Endodermal cell (in vitro differentiated cells): ENCODE measurements around the gene USP17L12. TPM values are rescaled to one million over a fixed set of nuclear protein-coding genes. Genes with fewer than 3 reads are reported as not detected.
"Not testable (repeated sequence)": the region's sequence is repeated elsewhere in the genome, so short reads cannot be mapped to it uniquely, and the experiment has no call there.

Source experiments
- DNase-seq: peaks from one replicate; pipeline ENCODE4 v3.0.0-alpha.2; 2017
- H3K27ac ChIP-seq: 2 replicates; pipeline ENCODE4 v1.5.1; 2013; ENCODE audit warnings: mild to moderate bottlenecking, low read depth, low read length, moderate library complexity
- H3K27me3 ChIP-seq: 2 replicates; pipeline ENCODE4 v1.6.1; 2013; ENCODE audit warnings: mild to moderate bottlenecking, low read length, moderate library complexity; ENCODE audit not compliant: insufficient read depth, control insufficient read depth, poor library complexity, severe bottlenecking
- H3K36me3 ChIP-seq: 2 replicates; pipeline ENCODE4 v1.7.0; 2013; ENCODE audit warnings: mild to moderate bottlenecking, low read length, moderate library complexity; ENCODE audit not compliant: control insufficient read depth, insufficient read depth
- H3K4me1 ChIP-seq: one replicate; pipeline ENCODE4 v1.7.0; 2013; ENCODE audit warnings: low read length; ENCODE audit not compliant: control insufficient read depth, insufficient read depth
- H3K4me3 ChIP-seq: 2 replicates; pipeline ENCODE4 v1.5.1; 2013; ENCODE audit warnings: mild to moderate bottlenecking, low read length, moderate library complexity
- H3K9ac ChIP-seq: 2 replicates; pipeline ENCODE4 v1.6.1; 2013; ENCODE audit warnings: mild to moderate bottlenecking, low read length, moderate library complexity; ENCODE audit not compliant: poor library complexity, severe bottlenecking; ENCODE audit errors: extremely low read depth
- H3K9me3 ChIP-seq: 2 replicates; pipeline ENCODE4 v1.6.1; 2013; ENCODE audit warnings: mild to moderate bottlenecking, low read length, moderate library complexity; ENCODE audit not compliant: control insufficient read depth
- H3K27ac Mint-ChIP-seq: 2 replicates; pipeline ENCODE4 v1.8.0; 2020; ENCODE audit warnings: mixed read lengths
- H3K27me3 Mint-ChIP-seq: 2 replicates; pipeline ENCODE4 v1.8.0; 2021; ENCODE audit warnings: mild to moderate bottlenecking, mixed read lengths; ENCODE audit not compliant: insufficient read depth
- H3K36me3 Mint-ChIP-seq: 2 replicates; pipeline ENCODE4 v1.8.0; 2020; ENCODE audit warnings: low read depth, mixed read lengths
- H3K4me1 Mint-ChIP-seq: 2 replicates; pipeline ENCODE4 v1.8.0; 2020; ENCODE audit warnings: mixed read lengths
- H3K4me3 Mint-ChIP-seq: 2 replicates; pipeline ENCODE4 v1.8.0; 2020; ENCODE audit warnings: mild to moderate bottlenecking, moderate library complexity, mixed read lengths
- H3K9me3 Mint-ChIP-seq: 2 replicates; pipeline ENCODE4 v1.8.0; 2020; ENCODE audit warnings: mild to moderate bottlenecking, mixed read lengths
- WGBS, 2 experiments: methylation state at CpG; one replicate each; pipeline versions ENCODE4 v1.1.5 to v1.1.7; 2013; ENCODE audit warnings: missing lambda C conversion rate in 2 of 2, mixed read lengths in 1 of 2; ENCODE audit not compliant: insufficient coverage in 1 of 2, insufficient read length in 1 of 2; 5-methylcytosine and 5-hydroxymethylcytosine counted together
- long read RNA-seq, 4 experiments: library from polyadenylated mRNA in 2 of 4; library from RNA in 1 of 4; library from capped mRNA in 1 of 4; stranded (forward) in 3 of 4; unstranded in 1 of 4; transcript quantifications; one replicate each; pipeline ENCODE4 v2.0.0, GENCODE V29; 2020 to 2021; ENCODE audit warnings: inconsistent platforms in 1 of 4
- polyA plus RNA-seq, 2 experiments: library from polyadenylated mRNA; stranded (reverse); fragments of 50-300 nt; gene quantifications; one replicate each; pipeline ENCODE4 v1.2.3, GENCODE V29; 2013
- total RNA-seq, 2 donors: library from RNA; stranded (reverse); fragmentation: NEBNext Ultra II Directional in 1 of 2; extraction: Animal tissue kit (Norgen Biotek cat#: 25700) in 1 of 2; gene quantifications; 2 replicates in 1 of 2; 3 replicates in 1 of 2; pipeline ENCODE4 v1.2.1, GENCODE V29; 2021

Gene USP17L12, protein sequence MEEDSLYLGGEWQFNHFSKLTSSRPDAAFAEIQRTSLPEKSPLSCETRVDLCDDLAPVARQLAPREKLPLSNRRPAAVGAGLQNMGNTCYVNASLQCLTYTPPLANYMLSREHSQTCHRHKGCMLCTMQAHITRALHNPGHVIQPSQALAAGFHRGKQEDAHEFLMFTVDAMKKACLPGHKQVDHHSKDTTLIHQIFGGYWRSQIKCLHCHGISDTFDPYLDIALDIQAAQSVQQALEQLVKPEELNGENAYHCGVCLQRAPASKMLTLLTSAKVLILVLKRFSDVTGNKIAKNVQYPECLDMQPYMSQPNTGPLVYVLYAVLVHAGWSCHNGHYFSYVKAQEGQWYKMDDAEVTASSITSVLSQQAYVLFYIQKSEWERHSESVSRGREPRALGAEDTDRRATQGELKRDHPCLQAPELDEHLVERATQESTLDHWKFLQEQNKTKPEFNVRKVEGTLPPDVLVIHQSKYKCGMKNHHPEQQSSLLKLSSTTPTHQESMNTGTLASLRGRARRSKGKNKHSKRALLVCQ
- total RNA-seq, result not detected
- polyA plus RNA-seq (2013, experiment 1 of 2), result not detected
- polyA plus RNA-seq (2013, experiment 2 of 2), result not detected
- long read RNA-seq, experiment 1, result 0 reads
- long read RNA-seq, experiment 2, result 0 reads
- long read RNA-seq, experiment 3, result 0 reads
- long read RNA-seq, experiment 4, result 0 reads

DNA sequence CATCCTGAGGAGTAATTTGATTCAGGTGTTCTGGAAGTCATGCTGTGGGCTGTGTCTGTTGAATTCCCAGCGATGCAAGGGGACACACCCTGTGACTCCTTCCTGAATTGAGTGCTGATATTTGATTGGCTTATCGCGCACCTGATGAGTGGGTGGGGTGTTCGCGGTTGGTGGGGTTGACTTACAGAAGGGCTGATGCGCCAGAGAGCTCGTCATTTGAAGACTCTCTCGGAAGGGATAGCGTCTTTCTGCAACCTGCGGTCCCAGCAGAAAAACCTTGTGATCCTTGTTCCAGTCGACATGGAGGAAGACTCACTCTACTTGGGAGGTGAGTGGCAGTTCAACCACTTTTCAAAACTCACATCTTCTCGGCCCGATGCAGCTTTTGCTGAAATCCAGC is at the start of gene USP17L12:
Gene USP17L12 (plus strand): TSS at position 301 of the 400 bp plus-strand sequence. CDS start 0 bp downstream, at position 301.
- not testable (repeated sequence) for H3K9me3 ChIP-seq, DNase-seq, H3K4me1 Mint-ChIP-seq, H3K4me3 Mint-ChIP-seq, H3K27me3 Mint-ChIP-seq, H3K36me3 Mint-ChIP-seq, H3K4me3 ChIP-seq, H3K9ac ChIP-seq, H3K27ac Mint-ChIP-seq, H3K9me3 Mint-ChIP-seq, H3K27me3 ChIP-seq, H3K4me1 ChIP-seq, H3K27ac ChIP-seq, H3K36me3 ChIP-seq
- no CpG with 5 or more reads among the region's 13 CpGs for WGBS, 2 experiments

DNA sequence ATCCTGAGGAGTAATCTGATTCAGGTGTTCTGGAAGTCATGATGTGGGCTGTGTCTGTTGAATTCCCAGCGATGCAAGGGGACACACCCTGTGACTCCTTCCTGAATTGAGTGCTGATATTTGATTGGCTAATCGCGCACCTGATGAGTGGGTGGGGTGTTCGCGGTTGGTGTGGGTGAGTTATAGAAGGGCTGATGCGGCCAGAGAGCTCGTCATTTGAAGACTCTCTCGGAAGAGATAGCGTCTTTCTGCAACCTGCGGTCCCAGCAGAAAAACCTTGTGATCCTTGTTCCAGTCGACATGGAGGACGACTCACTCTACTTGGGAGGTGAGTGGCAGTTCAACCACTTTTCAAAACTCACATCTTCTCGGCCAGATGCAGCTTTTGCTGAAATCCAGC is 9.6 kb upstream of the USP17L12 start, which contains the start of gene USP17L10:
Gene USP17L10 (plus strand): TSS at position 301 of the 400 bp plus-strand sequence. CDS start 0 bp downstream, at position 301.
- not testable (repeated sequence) for H3K4me1 Mint-ChIP-seq, DNase-seq, H3K9me3 ChIP-seq, H3K27me3 ChIP-seq, H3K27ac ChIP-seq, H3K27me3 Mint-ChIP-seq, H3K4me1 ChIP-seq, H3K36me3 ChIP-seq, H3K36me3 Mint-ChIP-seq, H3K4me3 ChIP-seq, H3K27ac Mint-ChIP-seq, H3K9me3 Mint-ChIP-seq, H3K9ac ChIP-seq, H3K4me3 Mint-ChIP-seq
- no CpG with 5 or more reads among the region's 13 CpGs for WGBS, 2 experiments

DNA sequence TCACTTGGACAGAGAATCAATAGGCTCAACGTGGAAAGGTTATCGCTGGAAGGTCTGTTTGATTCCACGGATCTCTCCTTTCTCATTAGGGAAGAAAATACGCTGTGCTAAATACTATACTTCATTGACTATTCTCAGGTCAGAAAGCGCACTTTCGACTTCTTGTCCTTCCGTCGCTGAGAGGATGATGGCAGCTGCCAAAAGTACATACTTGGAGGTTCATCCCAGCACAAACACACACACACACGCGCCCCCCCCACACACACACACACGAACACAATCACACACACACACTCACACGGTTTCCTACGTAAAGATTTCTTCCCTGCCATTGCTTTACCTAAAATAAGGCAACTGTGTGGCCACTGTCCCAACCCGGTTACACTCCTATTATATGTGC is 5.3 kb upstream of the USP17L12 start:
- WGBS, 2 experiments, result 92 to 100% methylated on average over 2 to 5 of the region's 14 CpGs

DNA sequence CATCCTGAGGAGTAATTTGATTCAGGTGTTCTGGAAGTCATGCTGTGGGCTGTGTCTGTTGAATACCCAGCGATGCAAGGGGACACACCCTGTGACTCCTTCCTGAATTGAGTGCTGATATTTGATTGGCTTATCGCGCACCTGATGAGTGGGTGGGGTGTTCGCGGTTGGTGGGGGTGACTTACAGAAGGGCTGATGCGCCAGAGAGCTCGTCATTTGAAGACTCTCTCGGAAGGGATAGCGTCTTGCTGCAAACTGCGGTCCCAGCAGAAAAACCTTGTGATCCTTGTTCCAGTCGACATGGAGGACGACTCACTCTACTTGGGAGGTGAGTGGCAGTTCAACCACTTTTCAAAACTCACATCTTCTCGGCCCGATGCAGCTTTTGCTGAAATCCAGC is 4.8 kb upstream of the USP17L12 start, which contains the start of gene USP17L11:
Gene USP17L11 (plus strand): TSS at position 301 of the 400 bp plus-strand sequence. CDS start 0 bp downstream, at position 301.
- not testable (repeated sequence) for H3K4me1 Mint-ChIP-seq

More for the DNA sequence above, 5.3 kb upstream of the USP17L12 start:
- H3K9me3 ChIP-seq, H3K36me3 Mint-ChIP-seq, H3K4me3 Mint-ChIP-seq, H3K9me3 Mint-ChIP-seq, H3K4me3 ChIP-seq, H3K27me3 Mint-ChIP-seq, H3K27ac Mint-ChIP-seq, H3K4me1 ChIP-seq, H3K36me3 ChIP-seq, H3K27ac ChIP-seq, DNase-seq, H3K9ac ChIP-seq, H3K27me3 ChIP-seq, H3K4me1 Mint-ChIP-seq: not testable (repeated sequence)

DNA sequence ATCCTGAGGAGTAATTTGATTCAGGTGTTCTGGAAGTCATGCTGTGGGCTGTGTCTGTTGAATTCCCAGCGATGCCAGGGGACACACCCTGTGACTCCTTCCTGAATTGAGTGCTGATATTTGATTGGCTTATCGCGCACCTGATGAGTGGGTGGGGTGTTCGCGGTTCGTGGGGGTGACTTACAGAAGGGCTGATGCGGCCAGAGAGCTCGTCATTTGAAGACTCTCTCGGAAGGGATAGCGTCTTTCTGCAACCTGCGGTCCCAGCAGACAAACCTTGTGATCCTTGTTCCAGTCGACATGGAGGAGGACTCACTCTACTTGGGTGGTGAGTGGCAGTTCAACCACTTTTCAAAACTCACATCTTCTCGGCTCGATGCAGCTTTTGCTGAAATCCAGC is 4.6 kb downstream of the USP17L12 start, which contains the start of gene USP17L13:
Gene USP17L13 (plus strand): TSS at position 301 of the 400 bp plus-strand sequence. CDS start 0 bp downstream, at position 301.
- H3K9ac ChIP-seq, H3K27me3 Mint-ChIP-seq, H3K4me1 ChIP-seq, DNase-seq, H3K36me3 ChIP-seq, H3K9me3 Mint-ChIP-seq, H3K36me3 Mint-ChIP-seq, H3K4me1 Mint-ChIP-seq, H3K4me3 ChIP-seq, H3K9me3 ChIP-seq, H3K27ac Mint-ChIP-seq, H3K27ac ChIP-seq, H3K4me3 Mint-ChIP-seq, H3K27me3 ChIP-seq: not testable (repeated sequence)
- WGBS, 2 experiments, result no CpG with 5 or more reads among the region's 14 CpGs

More for the DNA sequence above, 4.8 kb upstream of the USP17L12 start, which contains the start of gene USP17L11:
- H3K4me1 ChIP-seq, H3K27me3 Mint-ChIP-seq, H3K36me3 ChIP-seq, H3K9me3 ChIP-seq, H3K4me3 ChIP-seq, H3K27ac ChIP-seq, DNase-seq, H3K27ac Mint-ChIP-seq, H3K4me3 Mint-ChIP-seq, H3K36me3 Mint-ChIP-seq, H3K27me3 ChIP-seq, H3K9ac ChIP-seq, H3K9me3 Mint-ChIP-seq: not testable (repeated sequence)
- no CpG with 5 or more reads among the region's 14 CpGs for WGBS, 2 experiments

DNA sequence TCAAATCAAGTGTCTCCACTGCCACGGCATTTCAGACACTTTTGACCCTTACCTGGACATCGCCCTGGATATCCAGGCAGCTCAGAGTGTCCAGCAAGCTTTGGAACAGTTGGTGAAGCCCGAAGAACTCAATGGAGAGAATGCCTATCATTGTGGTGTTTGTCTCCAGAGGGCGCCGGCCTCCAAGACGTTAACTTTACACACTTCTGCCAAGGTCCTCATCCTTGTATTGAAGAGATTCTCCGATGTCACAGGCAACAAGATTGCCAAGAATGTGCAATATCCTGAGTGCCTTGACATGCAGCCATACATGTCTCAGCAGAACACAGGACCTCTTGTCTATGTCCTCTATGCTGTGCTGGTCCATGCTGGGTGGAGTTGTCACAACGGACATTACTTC is 10.3 kb downstream of the USP17L12 start:
- H3K27ac Mint-ChIP-seq, H3K9me3 Mint-ChIP-seq, H3K4me3 Mint-ChIP-seq, H3K4me1 ChIP-seq, H3K4me1 Mint-ChIP-seq, H3K9me3 ChIP-seq, H3K4me3 ChIP-seq, DNase-seq, H3K27me3 ChIP-seq, H3K9ac ChIP-seq, H3K27me3 Mint-ChIP-seq, H3K36me3 ChIP-seq, H3K27ac ChIP-seq, H3K36me3 Mint-ChIP-seq: not testable (repeated sequence)
- 66% methylated on average over 6 of the region's 8 CpGs; no CpG with 5 or more reads in 1 of the 2 experiments for WGBS, 2 experiments
